Psoas muscle (tissue), 8 donors: ENCODE data around the gene LSP1. TPM values are rescaled to one million over a fixed set of nuclear protein-coding genes. Genes with fewer than 3 reads are reported as not detected.

ENCODE experiments used
- ATAC-seq, 4 donors: fragments of 200-7000 bp; cut with Tn5 transposase; one replicate each; pipeline ENCODE4 v1.9.1; 2020; ENCODE audit warnings: moderate library complexity in 3 of 4, mild to moderate bottlenecking in 2 of 4
- DNase-seq, 2 donors: peaks; one replicate each; pipeline ENCODE4 v3.0.0-alpha.2; 2020
- H3K27ac ChIP-seq: fragments of 200-600 bp; one replicate; pipeline ENCODE4 v1.8.0; 2022
- H3K27me3 ChIP-seq, 3 donors: fragments of 200-600 bp in 1 of 3; one replicate each; pipeline versions ENCODE4 v1.6.1 to v1.8.0; 2013 to 2022; ENCODE audit warnings: low read length in 2 of 3, mild to moderate bottlenecking in 2 of 3, moderate library complexity in 1 of 3; ENCODE audit not compliant: insufficient read depth in 3 of 3
- H3K36me3 ChIP-seq, 2 donors: fragments of 200-600 bp in 1 of 2; one replicate each; pipeline versions ENCODE4 v1.6.1 to v1.8.0; 2013 to 2022; ENCODE audit warnings: low read depth in 1 of 2, mild to moderate bottlenecking in 1 of 2, moderate library complexity in 1 of 2; ENCODE audit not compliant: insufficient read depth in 1 of 2
- H3K4me1 ChIP-seq: fragments of 200-600 bp; one replicate; pipeline ENCODE4 v1.8.0; 2022
- H3K4me3 ChIP-seq: fragments of 200-600 bp; one replicate; pipeline ENCODE4 v1.8.0; 2022; ENCODE audit warnings: mild to moderate bottlenecking
- H3K9me3 ChIP-seq: fragments of 200-600 bp; one replicate; pipeline ENCODE4 v1.8.0; 2022
- WGBS, 3 donors: extraction: QIAGEN DNeasy Blood & Tissue Kit; methylation state at CpG; one replicate each; pipeline versions ENCODE4 v1.1.6 to v1.1.7; 2013; 5-methylcytosine and 5-hydroxymethylcytosine counted together
- intact Hi-C, 2 donors: fragments of 100-400 bp; cut with DNase I; formaldehyde crosslinking; loops; one replicate each; pipeline versions ENCODE4 v1.11.0 to v1.14.2; 2022
- polyA plus RNA-seq, 3 donors: library from polyadenylated mRNA; stranded (reverse); fragments of 200-250 nt; gene quantifications; one replicate each; pipeline ENCODE4 v1.2.3, GENCODE V29; 2013
- total RNA-seq, 4 donors: library from RNA; stranded (reverse); fragmentation: NEBNext Ultra II Directional in 2 of 4; extraction: Animal tissue kit (Norgen Biotek cat#: 25700) in 2 of 4; gene quantifications; one replicate each; pipeline versions ENCODE4 v1.2.1 to v1.2.4, GENCODE V29; 2021 to 2023
- TF ChIP-seq, protein P1 (sequence below): fragments of 200-600 bp; IDR thresholded peaks from one replicate; pipeline ENCODE4 v1.8.0; 2022; ENCODE audit warnings: antibody characterized with exemption
- donor health status: healthy with polysubstance abuse.
- donor health status: DM: no; HTN: no; CAD: no; lungs with moderate emphysema.
- donor health status: Bipolar disorder and iron deficiency.
- donor health status: healthy.
- donor health status: DM: yes; HTN: yes; CAD: no.
- donor health status: DM: no; HTN: no; CAD: no.
- donor health status: DM: no; HTN: no; CAD: no.
- donor health status: DM: yes; HTN: yes; CAD: no.

Gene LSP1
- total and polyA plus RNA-seq, 7 donors = 7.5 to 27.1 (median 14.4) TPM

DNA sequence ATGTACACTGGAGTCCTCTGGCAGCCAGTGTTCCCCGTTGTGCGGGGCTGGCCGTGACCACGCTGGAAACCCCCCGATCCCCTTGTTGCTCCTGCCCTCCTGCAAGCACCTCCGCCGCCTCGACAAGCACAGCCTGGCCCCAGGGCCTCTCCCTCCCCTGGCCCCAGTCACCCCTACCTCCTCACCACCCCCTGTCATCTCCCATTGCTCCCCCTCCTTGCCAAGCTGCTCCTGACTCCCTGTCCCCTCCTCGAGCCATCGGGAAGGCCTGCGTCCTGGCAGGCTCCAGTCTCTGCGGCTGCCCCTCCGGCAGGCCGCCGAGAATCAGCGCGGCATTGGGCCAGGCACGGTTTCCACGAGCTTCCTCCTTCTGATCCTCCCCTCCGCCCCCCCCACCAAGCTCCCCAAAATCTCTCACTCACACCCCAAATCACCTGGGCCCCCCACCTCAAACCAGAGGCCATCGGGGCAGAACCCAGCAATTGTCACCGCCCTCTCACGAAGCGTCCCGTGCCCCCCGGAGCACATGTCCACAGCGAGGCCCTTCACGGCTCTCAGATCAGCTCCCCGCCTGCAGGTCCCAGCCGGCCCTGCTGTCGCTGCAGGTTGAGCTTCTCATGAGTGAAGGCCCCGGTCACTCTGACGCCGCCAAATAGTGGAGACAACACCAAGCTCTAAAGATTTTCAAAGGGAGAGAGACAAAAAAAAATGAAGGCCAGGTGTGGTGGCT lies 5.7 kb upstream of the LSP1 start:
- H3K4me1 ChIP-seq = no peaks in the 10 kb centered on the region
- no peaks in the 10 kb centered on the region for H3K27me3 ChIP-seq
- 87 to 94% (median 91%) methylated on average over 34 of the region's 34 CpGs for WGBS, 3 donors
- DNase-seq (peak in 1 of 2 donors; percentile 34), ATAC-seq (no peak)
- intact Hi-C loops = loop anchor here in 1 of 2 donors (10.0 kb wide), 1 partner anchor 68 kb away; the partner anchor contains the start of gene TNNT3
- TF ChIP-seq, protein P1, sequence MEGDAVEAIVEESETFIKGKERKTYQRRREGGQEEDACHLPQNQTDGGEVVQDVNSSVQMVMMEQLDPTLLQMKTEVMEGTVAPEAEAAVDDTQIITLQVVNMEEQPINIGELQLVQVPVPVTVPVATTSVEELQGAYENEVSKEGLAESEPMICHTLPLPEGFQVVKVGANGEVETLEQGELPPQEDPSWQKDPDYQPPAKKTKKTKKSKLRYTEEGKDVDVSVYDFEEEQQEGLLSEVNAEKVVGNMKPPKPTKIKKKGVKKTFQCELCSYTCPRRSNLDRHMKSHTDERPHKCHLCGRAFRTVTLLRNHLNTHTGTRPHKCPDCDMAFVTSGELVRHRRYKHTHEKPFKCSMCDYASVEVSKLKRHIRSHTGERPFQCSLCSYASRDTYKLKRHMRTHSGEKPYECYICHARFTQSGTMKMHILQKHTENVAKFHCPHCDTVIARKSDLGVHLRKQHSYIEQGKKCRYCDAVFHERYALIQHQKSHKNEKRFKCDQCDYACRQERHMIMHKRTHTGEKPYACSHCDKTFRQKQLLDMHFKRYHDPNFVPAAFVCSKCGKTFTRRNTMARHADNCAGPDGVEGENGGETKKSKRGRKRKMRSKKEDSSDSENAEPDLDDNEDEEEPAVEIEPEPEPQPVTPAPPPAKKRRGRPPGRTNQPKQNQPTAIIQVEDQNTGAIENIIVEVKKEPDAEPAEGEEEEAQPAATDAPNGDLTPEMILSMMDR = no peak
- H3K36me3 ChIP-seq = no peaks in the 10 kb centered on the region
- no peak overlapping the region for H3K27ac ChIP-seq
- H3K4me3 ChIP-seq = no peak overlapping the region
- H3K9me3 ChIP-seq = no peaks in the 10 kb centered on the region

DNA sequence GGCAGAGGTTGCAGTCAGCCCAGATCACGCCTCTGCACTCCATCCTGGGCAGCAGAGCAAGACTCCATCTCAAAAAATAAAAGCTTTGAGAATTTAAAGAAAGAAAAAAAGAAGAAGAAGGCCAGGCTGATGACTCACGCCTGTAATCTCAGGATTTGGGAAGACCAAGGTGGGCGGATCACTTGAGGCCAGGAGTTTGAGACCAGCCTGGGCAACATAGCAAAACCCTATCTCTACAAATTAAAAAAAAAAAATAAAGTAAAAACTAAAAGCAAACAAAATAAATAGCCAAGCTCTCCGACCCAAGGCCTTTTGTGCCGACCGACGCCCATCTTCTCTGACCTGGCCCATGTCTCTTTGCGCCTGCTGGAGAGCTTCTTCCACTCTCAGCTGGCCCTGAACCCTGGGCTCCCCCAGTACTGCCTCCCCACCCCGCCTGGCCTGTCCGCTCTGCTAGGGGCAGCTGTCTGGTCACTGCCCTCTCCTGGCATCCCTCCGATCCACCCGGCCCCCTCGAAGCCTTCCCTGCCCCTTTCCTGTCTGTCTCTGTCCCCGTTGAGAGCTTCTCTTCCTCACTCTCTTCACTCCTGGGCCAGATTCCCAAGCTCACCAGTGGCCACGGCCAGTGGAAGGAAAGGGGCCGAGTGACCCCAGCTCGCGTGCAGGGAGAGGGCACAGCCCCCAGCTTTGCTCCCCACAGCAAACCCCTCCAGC lies 4.8 kb upstream of the LSP1 start:
- Histone ChIP-seq H3K9me3 (no peaks in the 10 kb centered on the region), H3K36me3 (no peaks in the 10 kb centered on the region), H3K27ac (no peak overlapping the region), H3K4me3 (no peak overlapping the region), H3K27me3 (no peaks in the 10 kb centered on the region), H3K4me1 (no peaks in the 10 kb centered on the region)
- TF ChIP-seq, protein P1 = no peak
- DNase-seq (no peak), ATAC-seq (no peak)
- 62 to 84% (median 64%) methylated on average over 18 of the region's 18 CpGs for WGBS, 3 donors
- intact Hi-C loops = loop anchor here in 1 of 2 donors (10.0 kb wide), 1 partner anchor 67 kb away; the partner anchor contains the start of gene TNNT3

DNA sequence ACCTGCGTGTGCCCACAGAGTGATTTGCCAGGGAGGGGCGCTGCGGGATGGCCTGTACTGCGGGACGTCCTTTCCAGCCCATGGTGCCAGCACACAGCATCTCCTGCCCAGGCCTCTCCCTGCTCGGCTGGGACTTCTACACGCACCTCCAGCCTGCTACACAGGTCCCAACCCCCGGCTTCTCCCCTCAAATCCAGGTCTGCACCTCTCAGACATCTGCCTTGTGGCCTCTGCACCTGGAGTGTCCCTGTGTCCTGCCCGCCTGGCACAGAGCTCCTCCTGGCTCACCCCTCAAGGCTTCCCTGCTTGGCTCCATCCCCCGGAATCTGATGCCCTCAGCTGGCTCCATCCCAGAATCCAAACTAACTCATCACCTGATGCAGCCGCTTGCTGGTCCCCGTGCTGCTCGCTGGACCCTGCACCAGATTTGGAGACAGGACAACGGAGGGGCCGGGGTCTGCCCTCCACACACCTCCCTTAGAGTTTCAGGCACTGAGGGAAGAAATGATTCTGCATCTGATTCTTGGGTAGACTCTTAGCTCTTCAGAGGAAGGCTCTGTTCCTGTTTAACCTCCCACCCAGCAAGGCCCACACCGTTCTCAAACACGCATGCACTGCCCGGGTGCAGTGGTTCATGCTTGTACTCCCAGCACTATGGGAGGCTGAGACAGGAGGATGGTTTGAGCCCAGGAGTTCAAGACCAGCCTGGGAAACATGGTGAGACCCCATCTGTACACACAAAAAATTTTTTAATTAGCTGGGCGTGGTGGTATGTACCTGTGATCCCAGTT lies 4.0 kb upstream of the LSP1 start:
- intact Hi-C loops = loop anchor here in 1 of 2 donors (10.0 kb wide), 1 partner anchor 66 kb away; the partner anchor contains the start of gene TNNT3
- TF ChIP-seq, protein P1 = no peak
- peak in 2 of 4 donors; percentile 5 to 8 for ATAC-seq
- no peak for DNase-seq
- Histone ChIP-seq H3K4me1 (no peaks in the 10 kb centered on the region), H3K9me3 (no peaks in the 10 kb centered on the region), H3K4me3 (no peak overlapping the region), H3K27me3 (no peaks in the 10 kb centered on the region), H3K36me3 (no peaks in the 10 kb centered on the region), H3K27ac (no peak overlapping the region)
- 57 to 86% (median 58%) methylated on average over 18 to 19 of the region's 19 CpGs for WGBS, 3 donors

DNA sequence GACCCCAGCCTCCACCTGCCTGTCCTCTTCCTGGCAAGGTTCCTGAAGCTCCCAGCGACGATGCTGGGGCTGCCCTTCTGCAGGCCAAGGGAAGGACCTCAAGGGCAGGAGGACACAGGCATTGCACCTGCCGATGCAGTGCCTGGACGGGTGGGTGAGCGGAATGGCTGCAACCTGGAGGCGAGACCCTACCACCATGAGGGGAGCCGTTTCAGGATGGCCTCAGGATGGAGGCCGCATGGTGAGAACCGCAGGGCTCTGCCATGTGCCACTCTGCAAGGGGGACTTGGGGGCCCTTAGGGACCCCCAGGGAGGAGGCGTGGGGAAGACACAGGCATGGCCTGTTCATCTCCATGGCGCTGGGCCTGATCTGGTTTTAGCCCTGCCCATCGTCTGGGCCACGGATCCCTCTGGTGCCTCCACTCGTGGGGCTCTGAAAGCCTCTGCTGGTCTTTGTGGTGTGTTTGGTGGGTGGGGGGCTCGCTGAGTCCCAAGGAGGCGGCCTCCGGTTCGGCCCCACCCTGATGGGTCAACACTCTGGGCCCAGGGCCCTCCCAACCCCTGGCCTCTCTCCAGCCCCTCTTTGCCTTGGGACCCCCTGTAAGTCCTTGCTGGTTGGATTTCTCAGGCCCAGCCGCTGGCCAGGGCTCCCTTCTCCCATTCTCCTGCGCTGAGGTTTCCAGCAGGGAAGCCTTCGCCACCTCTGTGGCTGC lies 1.3 kb upstream of the LSP1 start:
- Histone ChIP-seq H3K27ac (no peak overlapping the region), H3K4me1 (peaks cover 12% of the 10 kb centered on the region), H3K4me3 (no peak overlapping the region), H3K27me3 (no peaks in the 10 kb centered on the region), H3K36me3 (no peaks in the 10 kb centered on the region), H3K9me3 (no peaks in the 10 kb centered on the region)
- intact Hi-C loops = no loop called here
- DNase-seq = no peak
- no peak for ATAC-seq
- TF ChIP-seq, protein P1 = no peak
- WGBS, 3 donors = 86 to 95% (median 93%) methylated on average over 20 to 21 of the region's 21 CpGs
